HG02759 (cell line): Measurements from ENCODE around the gene EFNA5.
"Not testable (repeated sequence)": the region's sequence is repeated elsewhere in the genome, so short reads cannot be mapped to it uniquely, and the experiment has no call there.

Experiments
- ATAC-seq: cut with Tn5 transposase; IDR thresholded peaks from one replicate; pipeline ENCODE4 v1.9.1; 2021; ENCODE audit warnings: mild to moderate bottlenecking, moderate library complexity; ENCODE audit not compliant: unreplicated experiment

Gene EFNA5

DNA sequence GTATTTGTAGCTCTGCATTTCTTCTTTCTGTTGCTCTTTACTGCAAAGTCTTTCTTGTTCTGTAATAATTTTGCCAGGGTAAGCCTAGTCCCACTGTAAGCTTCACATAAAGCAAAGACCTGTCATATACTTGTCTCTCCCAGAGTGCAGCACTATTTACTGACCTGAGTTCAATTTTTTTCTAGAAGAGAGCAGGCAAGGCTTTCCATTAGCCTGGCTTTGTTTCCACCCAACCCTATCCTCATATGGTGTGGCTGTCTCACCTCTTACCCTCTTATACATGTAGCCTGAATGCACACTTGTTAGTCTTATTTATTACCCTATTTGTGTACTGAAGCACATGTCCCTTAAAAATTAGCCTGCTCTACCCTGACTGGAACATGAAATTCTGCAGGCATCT lies 170.4 kb downstream of the EFNA5 start:
- ATAC-seq, result no peak

DNA sequence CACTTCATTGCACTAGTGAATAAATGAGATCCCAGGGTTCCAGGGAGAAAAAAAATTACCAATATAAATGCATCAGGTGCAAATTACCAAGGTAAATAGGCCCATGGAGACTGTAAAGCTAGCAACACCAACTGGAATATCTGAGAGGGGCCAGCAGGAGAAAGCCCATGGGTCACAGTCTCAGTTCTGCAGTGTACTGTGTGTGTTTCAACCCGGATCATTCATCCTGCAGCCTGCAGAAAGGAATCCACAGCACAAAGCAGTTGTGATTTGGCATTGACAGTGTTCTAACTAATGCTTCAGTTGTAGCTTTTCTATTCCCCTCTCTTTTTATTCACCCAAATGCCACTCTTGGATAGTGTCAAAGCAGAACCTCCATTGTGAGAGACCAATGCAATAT lies 171.0 kb downstream of the EFNA5 start:
- ATAC-seq, result no peak

DNA sequence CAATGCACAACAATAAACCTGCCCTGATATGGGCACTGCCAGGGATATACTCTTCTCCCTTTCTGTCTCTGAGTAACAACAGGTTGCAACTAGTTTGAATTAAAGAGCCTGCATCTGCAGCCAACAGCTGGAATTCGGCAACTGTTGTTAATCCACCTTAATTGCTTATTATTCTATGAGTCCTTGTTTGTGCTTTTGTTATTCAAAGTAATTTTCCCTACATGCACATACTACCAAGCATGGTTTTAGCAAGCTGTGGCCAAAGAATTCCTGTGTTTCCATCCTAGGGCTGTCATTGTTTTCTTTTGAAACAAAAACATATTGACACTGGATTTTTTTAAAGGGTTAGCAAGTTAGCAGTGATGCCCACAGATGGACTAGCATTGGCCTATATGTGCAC lies 171.5 kb downstream of the EFNA5 start:
- ATAC-seq, result no peak

DNA sequence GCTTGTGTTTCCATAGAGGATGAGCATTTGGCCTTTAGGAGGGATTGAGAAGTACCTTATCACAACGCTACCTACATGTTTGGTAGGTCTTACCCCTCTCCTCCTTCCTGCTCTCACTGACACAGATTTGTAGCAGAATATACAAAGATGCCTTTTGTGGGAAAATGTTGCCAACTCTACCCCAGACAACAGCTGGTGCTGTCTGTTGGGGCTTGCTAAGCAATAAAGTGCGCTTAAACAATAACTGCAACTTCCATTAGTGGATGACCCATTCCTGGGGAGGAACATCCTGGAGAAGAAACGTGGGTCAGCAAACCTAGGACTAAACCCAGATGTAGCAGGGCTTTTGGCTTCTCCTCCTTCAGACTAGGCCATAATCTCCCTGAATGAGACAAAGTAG lies 174.3 kb downstream of the EFNA5 start:
- ATAC-seq, result no peak

DNA sequence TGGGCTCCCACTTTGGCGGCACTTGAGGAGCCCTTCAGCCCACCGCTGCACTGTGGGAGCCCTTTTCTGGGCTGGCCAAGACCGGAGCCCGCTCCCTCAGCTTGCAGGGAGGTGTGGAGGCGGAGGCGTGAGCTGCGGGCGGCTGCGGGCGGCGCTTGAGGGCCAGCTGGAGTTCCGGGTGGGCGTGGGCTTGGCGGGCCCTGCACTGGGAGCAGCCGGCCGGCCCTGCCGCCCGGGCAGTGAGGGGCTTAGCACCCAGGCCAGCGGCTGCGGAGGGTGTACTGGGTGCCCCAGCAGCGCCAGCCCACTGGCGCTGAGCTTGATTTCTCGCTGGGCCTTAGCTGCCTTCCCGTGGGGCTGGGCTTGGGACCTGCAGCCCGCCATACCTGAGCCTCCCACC lies 176.6 kb downstream of the EFNA5 start:
- ATAC-seq, result not testable (repeated sequence)

DNA sequence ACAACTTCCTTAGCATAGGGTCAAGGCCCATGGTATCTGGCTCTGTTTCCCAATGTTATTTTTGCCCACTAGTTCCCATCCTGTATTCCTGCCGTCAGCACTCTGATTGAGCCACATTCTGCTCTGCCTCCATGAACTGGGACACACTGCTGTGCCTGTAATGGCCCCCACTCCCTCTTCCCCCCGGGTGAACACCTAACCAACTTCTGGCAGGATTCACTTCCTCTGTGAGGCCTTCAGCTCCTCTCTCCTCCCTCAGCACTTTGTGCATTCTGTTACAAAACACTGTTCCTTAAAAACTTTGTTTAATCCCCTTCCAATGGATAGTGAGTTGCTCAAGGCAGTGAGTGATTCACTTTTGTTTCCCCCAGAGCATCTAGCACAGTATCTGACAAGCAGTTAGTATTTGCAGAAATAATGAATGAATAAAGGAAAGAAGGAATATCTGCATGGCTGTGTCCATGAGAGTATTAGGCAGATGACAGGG lies 183.6 kb downstream of the EFNA5 start:
- ATAC-seq, result no peak

DNA sequence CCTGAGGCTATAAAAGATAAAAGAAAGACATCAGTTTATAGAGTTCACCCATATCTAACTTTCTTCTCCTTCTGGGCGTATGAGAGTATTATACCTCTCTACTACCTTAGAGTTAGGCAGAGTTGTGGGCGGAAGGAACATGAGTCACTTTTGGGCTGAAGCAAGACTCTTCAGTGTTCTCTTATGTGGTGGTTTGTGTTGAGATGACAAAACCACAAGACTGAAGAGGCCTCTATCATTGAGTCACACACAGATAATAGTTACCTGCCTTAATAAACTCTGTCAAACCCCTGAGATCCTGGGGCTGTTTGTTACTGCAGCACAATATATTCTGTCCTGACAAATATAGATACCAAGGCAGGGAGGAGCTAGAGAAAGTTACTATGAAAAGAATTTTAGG lies 184.2 kb downstream of the EFNA5 start:
- ATAC-seq, result peak; percentile 88

DNA sequence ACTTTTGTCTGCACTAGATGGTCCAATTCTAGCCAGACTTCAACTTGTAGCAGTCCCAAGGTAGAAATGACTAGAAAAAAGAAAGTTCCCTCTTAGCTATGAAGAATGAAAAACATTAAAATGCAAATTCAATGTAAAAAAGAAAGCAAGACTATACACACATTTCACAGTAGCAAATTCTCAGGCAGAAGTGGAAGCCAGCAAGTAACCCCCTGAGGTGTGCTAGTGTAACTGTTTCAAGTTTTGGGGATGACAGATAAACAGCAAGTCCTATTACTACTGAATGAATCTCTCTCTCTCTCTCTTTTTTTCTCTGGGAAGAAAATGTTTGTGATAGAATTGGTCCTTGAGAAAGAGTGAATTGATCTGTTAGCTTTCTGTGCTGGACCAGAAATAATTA lies 185.6 kb downstream of the EFNA5 start:
- ATAC-seq, result peak; percentile 45

DNA sequence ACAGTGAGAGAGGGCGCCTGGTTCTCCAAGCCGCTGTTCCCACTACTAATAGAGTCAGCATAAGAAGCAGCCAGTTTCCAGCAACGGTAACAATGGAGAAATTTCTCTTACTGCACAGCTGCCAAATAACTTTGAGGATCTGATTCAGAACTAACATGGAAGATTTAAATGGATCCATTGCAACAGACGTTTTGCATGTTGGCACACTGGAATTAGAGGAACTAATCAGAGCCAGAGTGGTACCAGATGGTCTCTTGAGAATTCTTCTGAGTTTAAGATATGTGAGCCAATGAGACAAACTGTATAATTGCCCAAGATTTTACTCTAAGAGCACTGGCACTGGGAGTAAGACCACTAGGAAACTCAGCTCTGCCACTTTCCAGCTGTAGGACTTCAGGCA lies 186.5 kb downstream of the EFNA5 start:
- no peak for ATAC-seq

DNA sequence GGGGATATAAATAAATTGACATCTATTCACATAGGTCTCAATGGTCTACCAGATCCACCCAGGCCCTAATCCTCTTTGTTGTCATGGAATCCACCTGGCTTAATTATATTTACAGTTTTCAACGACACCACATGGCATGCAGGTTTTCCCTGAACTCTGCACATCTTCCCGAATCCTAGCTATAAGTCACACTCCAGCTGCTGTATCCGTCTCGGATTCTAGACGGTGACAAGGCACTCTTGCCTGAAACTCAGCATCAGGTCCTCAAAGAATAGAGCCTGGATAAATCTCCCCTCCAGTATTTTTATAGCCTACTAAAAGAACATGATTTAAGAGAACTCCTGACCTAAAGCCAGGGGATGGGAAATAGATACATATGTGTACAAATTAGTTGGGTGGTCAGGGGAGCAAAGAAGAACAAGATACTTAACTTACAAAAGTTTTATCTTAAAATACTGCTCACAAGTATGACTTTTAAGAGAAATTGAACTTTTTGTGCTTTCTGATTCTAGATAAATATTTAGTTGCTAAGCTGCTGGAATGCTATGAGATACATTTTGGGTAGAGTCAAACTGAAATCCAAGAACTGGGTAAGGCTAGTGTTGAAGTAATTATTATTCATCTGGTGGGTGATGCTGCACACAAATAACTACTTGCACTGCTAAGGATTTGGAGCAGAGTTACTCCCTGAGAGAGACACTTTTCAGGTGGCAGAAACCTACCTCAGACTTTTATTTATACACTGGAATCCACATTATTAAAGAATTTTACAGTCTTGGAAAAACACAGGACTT lies 187.3 kb downstream of the EFNA5 start:
- no peak for ATAC-seq

DNA sequence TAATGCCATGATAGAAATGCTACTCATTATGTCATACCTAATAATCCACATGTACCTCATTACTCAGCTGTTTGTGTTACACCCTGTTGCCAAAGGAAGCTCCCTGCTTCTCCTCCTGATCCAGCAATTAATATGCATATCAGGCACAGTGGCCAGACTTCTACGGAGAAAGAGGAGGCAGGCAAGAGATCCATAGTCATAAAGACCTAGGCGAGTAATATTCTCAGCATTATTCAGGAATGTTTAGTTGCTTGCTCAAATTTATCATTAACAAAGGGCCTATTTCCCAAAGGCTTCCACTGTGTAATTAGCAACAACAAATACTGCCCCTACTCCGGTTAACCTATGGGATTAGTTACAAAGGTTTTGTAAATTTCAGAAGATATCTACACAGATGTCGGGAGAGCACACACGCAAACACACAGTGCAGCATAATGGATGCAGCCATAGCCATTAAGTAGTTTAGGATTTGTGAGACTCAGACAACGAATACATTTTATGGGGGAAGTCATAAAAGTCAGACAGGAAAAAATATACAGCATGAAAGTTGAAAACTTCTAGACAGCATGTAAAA lies 192.6 kb downstream of the EFNA5 start:
- no peak for ATAC-seq

DNA sequence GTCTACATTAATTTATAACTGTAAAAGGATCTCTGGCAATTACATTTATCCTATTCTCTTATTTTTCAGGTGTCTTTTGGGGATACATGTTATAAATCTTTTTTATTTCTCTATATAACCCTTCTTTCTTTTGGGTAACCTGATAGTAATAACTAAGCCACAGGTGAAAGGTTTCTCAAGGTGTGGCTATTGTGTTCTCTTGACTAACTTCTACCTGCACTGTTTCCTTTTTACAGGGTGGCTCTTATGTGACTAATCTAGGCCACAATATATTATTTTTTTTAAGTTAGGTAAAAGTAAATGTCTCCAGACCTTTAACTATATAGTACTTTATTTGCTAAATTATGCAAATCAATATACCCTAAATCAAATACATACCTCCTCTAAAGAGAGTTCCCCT lies 193.2 kb downstream of the EFNA5 start:
- no peak for ATAC-seq

DNA sequence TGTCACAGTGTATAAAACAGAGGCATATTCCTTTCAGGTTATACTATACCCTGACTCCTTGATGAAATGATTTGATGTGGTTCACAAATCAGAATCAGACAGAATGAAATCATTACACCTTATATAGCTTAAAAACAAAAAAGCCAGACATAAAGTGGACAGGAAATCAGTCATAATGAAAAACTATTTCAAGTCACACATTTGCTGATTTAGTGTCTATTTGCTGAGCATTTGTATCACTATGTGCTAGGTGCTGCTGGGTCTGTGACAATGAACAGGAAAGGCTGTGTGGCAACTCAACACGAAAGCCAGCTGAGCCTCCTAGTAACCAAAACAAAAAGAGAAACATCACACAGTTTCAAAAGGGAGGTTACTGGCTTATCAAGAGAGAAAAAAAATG lies 194.0 kb downstream of the EFNA5 start:
- peak; percentile 93 for ATAC-seq

DNA sequence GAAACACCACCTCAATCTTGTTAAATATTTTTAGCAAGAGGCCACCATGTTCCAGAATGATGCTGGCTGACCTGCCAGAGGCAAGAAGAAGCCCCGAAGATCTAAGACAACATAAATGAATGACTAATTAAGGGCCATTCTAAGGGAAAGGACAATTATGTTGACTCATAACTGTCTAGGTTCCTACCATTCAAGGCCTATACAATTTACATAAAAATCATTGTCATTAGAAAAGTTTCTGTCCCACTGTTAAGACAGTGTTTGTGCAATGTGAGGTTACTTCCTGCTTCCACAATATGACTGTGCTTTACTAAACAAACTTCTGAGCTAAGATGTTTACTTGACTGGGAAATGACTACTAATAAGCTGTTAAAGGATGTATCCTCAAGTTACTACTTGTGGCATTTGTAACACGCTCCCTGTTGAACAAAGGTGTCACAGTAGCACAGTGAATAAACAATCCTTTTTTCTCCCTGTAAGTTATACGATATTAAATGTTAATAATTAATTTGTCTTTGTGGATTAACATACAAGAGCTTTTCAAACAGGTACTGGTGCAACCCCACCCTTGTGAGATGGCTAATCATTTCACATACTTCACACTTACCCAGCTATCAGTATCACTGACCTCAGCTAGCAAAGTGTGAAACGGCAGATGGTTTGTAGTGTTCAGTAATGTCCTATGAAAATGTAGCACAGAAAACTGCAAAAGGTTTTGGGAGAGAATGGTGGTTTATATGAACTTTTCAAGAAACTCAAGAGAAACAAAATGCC lies 195.8 kb downstream of the EFNA5 start:
- peak; percentile 58 for ATAC-seq

DNA sequence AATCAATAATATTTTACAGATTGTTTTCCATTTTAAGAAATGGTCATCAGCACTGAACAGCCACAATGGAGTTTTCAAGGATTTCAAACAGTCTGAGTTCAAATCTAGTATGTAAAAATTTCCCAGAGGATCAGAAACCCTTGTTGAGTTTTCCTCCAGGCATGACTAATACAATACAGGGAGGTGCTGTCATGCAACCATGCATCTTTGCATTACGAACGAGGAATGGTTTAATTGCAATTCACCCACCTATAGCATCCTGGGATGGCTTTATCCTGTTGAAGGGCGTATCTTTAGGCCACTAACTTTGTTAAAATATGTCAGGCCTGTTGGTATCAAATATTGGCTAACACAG lies 196.4 kb downstream of the EFNA5 start:
- no peak for ATAC-seq

DNA sequence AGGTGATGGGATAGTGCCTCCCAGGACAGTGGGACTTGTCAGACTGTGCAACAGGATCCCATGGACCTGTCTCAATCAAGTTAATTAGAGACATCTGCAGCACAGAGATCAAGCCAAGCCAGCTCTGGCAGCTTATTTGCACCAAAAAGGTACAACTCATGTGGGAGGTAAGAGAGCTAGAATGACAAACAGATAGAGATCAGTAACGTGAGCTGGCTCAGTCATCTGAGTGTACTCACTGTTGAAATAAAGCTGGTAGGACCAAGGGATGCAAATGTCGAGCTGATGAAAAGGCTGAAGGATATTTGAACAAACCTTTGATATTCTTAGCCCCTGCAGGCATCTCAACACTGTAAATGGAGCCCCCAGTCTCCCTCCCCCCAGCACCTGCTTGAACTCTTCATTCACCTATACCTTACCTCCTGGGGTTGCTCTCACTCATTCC lies 198.1 kb downstream of the EFNA5 start:
- ATAC-seq, result no peak

DNA sequence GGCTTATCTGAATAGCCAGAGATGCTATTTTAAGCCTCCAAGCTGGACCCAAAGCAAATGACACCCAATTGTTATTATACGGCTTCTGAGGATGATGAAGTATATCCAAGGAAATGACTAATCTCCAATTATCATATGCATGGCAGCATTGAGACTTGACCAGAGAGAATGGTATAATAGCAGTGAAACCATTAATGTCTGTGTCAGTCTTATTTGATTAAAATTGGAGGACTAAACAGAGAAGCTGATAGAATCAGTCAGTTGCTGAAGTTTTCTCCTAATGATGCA lies 200.5 kb downstream of the EFNA5 start:
- ATAC-seq, result no peak

DNA sequence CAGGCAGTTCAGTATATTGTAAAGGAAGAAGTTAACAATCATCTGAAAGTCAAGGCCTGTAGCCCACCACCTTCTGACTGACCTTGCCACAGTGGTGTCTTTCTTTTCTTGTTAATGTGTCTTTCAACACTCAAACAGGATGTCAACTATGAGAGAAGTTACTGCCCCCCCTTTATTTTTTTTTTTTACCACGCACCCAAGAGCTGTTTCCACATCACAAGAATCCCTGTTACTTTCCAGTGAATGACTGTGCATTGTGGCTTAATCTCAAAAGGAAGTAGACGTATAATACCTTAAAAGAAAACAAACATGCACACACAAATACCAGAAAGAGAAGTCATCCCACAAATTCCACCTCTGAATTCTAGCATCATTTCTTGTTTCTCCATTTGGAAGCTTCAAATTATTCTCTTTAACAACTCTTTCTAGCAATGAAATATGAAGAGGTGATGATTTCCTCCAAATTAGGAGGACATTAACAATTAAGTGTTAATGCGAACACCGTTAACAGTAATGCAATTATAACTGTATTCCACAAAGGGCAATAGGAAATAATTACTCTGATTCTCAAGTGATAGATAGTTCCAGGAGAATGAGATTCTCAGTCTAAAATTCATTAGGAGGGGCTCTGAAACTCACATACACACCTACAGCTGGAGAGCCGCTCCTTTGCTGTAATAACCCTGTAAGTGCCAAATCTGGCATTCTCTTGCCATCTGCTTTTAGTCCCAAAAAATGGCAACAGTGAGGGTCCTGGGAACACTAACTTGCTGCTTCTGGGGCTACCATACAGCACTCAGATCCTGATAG lies 201.0 kb downstream of the EFNA5 start:
- ATAC-seq, result no peak

DNA sequence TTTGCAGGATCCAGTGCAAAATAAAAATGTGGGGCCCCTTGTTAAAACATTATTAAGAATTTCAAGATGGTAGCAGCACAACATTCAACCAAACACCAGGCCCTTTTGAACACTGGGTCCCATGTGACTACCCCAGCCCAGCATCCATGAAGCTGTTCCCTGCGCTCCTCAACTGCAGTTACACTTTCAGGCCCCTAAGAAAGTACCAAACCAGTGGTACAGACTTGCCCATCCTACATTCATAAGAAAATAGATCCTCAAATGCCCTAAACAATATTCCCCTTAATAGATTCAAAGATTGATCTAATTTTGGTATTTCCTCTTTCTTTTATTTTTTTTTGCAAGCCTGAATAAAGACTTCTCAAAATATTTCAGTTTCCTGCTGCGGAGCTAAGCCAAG lies 201.7 kb downstream of the EFNA5 start:
- no peak for ATAC-seq

DNA sequence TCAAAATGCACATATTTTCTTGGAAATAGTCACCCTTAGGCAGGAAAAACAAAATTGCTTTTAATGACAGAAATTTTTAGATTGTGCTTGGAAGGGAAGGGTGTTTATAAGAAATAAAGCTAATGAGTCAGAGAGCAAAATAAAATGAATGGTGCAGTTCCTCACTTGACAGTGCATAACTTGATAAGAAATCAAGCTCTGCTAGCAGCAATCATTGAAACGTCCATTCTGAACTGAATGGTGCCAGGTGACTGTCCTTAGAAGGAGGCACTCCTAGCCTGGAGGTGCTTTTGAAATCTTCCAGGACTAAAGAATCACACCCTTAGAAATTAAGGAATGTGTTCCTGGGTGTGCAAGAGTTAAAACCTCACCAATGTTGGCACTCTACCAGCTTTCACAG lies 202.5 kb downstream of the EFNA5 start:
- ATAC-seq, result no peak
